B cell (primary cell): ENCODE results near the gene PNPLA3. TPM values are rescaled to one million over a fixed set of nuclear protein-coding genes. Genes with fewer than 3 reads are reported as not detected.

Source experiments
- ATAC-seq: fragments of 200-7000 bp; cut with Tn5 transposase; one replicate; pipeline ENCODE4 v1.10.0; 2021; ENCODE audit warnings: low read depth, mild to moderate bottlenecking, moderate number of reproducible peaks, moderate library complexity
- CTCF ChIA-PET: fragments of 350-600 bp; sonication (Branson Sonifier 250); formaldehyde crosslinking; loops from one replicate; lab custom pipeline; 2021; ENCODE audit warnings: antibody characterized with exemption, inconsistent platforms; lab: Charles Lee
- POLR2A ChIA-PET: fragments of 350-600 bp; sonication (Branson Sonifier 250); formaldehyde crosslinking; loops from one replicate; lab custom pipeline; 2021; ENCODE audit warnings: antibody characterized with exemption; lab: Charles Lee
- DNase-seq: peaks from one replicate; pipeline ENCODE4 v3.0.0; 2013
- H2AFZ ChIP-seq: 2 replicates; pipeline ENCODE4 v1.6.1; 2012; ENCODE audit warnings: mild to moderate bottlenecking, low read depth, low read length; ENCODE audit not compliant: insufficient read depth, poor library complexity, severe bottlenecking
- H3K27ac ChIP-seq, 2 donors: 1 replicate in 1 of 2; 2 replicates in 1 of 2; pipeline ENCODE4 v1.5.1; 2012 to 2013; ENCODE audit warnings: low read length in 2 of 2, mild to moderate bottlenecking in 2 of 2, moderate library complexity in 1 of 2
- H3K27me3 ChIP-seq, 4 experiments: fragments of 200-600 bp in 1 of 4; sonication (generic) in 1 of 4; replicated peaks in 1 of 4; 1 replicate in 2 of 4; 2 replicates in 2 of 4; pipeline versions ENCODE4 v1.6.1 to v1.7.0; 2013 to 2016; ENCODE audit warnings: low read length in 3 of 4, mild to moderate bottlenecking in 2 of 4, mixed read lengths in 1 of 4, moderate library complexity in 1 of 4; ENCODE audit not compliant: insufficient read depth in 4 of 4, control insufficient read depth in 3 of 4; ENCODE audit errors: control extremely low read depth in 1 of 4
- H3K36me3 ChIP-seq, 2 experiments: replicated peaks in 1 of 2; 1 replicate in 1 of 2; 2 replicates in 1 of 2; pipeline versions ENCODE4 v1.6.1 to v1.7.1; 2013; ENCODE audit warnings: low read length in 1 of 2; ENCODE audit not compliant: insufficient read depth in 2 of 2, control insufficient read depth in 1 of 2; ENCODE audit errors: control extremely low read depth in 1 of 2, extremely low read depth in 1 of 2
- H3K4me1 ChIP-seq, 2 donors: fragments of 200-600 bp in 1 of 2; sonication (generic) in 1 of 2; 1 replicate in 1 of 2; 2 replicates in 1 of 2; pipeline versions ENCODE4 v1.5.1 to v1.6.1; 2013 to 2017; ENCODE audit warnings: low read length in 2 of 2; ENCODE audit not compliant: control insufficient read depth in 2 of 2, insufficient read depth in 2 of 2
- H3K4me2 ChIP-seq: replicated peaks from 2 replicates; pipeline ENCODE3; 2012; ENCODE audit warnings: mild to moderate bottlenecking, low read depth, low read length; ENCODE audit not compliant: poor library complexity, severe bottlenecking
- H3K4me3 ChIP-seq, 5 experiments: fragments of 200-600 bp in 1 of 5; sonication (generic) in 1 of 5; 1 replicate in 3 of 5; 2 replicates in 2 of 5; pipeline versions ENCODE4 v1.5.1 to v1.7.0; 2011 to 2016; ENCODE audit warnings: low read length in 4 of 5, mild to moderate bottlenecking in 4 of 5, low read depth in 2 of 5, control low read depth in 1 of 5, moderate library complexity in 1 of 5; ENCODE audit not compliant: insufficient read depth in 1 of 5; ENCODE audit errors: control extremely low read depth in 1 of 5, extremely low read depth in 1 of 5
- H3K79me2 ChIP-seq: fragments of 200-600 bp; sonication (generic); one replicate; pipeline ENCODE4 v1.6.0; 2016; ENCODE audit warnings: low read length; ENCODE audit not compliant: control insufficient read depth, insufficient read depth
- H3K9ac ChIP-seq: fragments of 200-600 bp; sonication (generic); 2 replicates; pipeline ENCODE4 v1.6.1; 2017; ENCODE audit warnings: mild to moderate bottlenecking, low read length, moderate library complexity
- H3K9me3 ChIP-seq, 3 donors: one replicate each; pipeline versions ENCODE4 v1.6.1 to v1.7.1; 2013; ENCODE audit warnings: low read length in 2 of 3; ENCODE audit not compliant: control insufficient read depth in 2 of 3, insufficient read depth in 1 of 3; ENCODE audit errors: control extremely low read depth in 1 of 3
- H4K20me1 ChIP-seq: 2 replicates; pipeline ENCODE4 v1.6.0; 2012; ENCODE audit warnings: mild to moderate bottlenecking, low read length; ENCODE audit not compliant: insufficient read depth, control insufficient read depth, poor library complexity, severe bottlenecking
- H3K27ac Mint-ChIP-seq: one replicate; pipeline ENCODE4 v1.8.0; 2021; ENCODE audit warnings: mixed read lengths
- H3K27me3 Mint-ChIP-seq: one replicate; pipeline ENCODE4 v1.8.0; 2021; ENCODE audit warnings: mixed read lengths
- H3K4me1 Mint-ChIP-seq: one replicate; pipeline ENCODE4 v1.8.0; 2021; ENCODE audit warnings: mixed read lengths
- H3K4me3 Mint-ChIP-seq: one replicate; pipeline ENCODE4 v1.8.0; 2021; ENCODE audit warnings: mixed read lengths
- H3K9me3 Mint-ChIP-seq: one replicate; pipeline ENCODE4 v1.8.0; 2022; ENCODE audit warnings: mixed read lengths; ENCODE audit not compliant: insufficient read depth
- CTCF ChIP-seq: fragments of 200-600 bp; IDR thresholded peaks from one replicate; pipeline ENCODE4 v1.8.0; 2022; ENCODE audit warnings: antibody characterized with exemption, mild to moderate bottlenecking
- EZH2 ChIP-seq: IDR thresholded peaks from 2 replicates; pipeline ENCODE4 v1.6.1; 2012; ENCODE audit warnings: borderline replicate concordance, low read depth, mild to moderate bottlenecking, moderate library complexity, low read length; ENCODE audit not compliant: insufficient read depth, poor library complexity, severe bottlenecking
- WGBS: methylation state at CpG from one replicate; pipeline ENCODE4 v1.1.5; 2013; ENCODE audit warnings: missing lambda C conversion rate; ENCODE audit not compliant: insufficient coverage; 5-methylcytosine and 5-hydroxymethylcytosine counted together
- intact Hi-C: fragments of 100-400 bp; cut with micrococcal nuclease; formaldehyde crosslinking; loops from one replicate; pipeline ENCODE4 v1.10.0; 2022
- polyA plus RNA-seq: library from polyadenylated mRNA; depleted of rRNA; stranded (reverse); fragments of >200 nt; gene quantifications from 2 replicates; pipeline ENCODE4 v1.2.3, GENCODE V29; 2012
- total RNA-seq, 2 donors: library from RNA; stranded (reverse); fragments of 120-200 nt in 1 of 2; gene quantifications; 1 replicate in 1 of 2; 2 replicates in 1 of 2; pipeline versions ENCODE4 v1.2.3 to v1.2.4, GENCODE V29; 2013 to 2022

The PNPLA3 gene
- total and polyA plus RNA-seq, 2 donors (not counting 1 experiment from before 2014, with no cell fraction given): 0.15 TPM; not detected in 1

- H3K4me1 Mint-ChIP-seq: peaks cover 4% of the 10 kb centered on the region
- intact Hi-C loops: no loop called here
- no peak overlapping the region for H3K27ac Mint-ChIP-seq
- Histone ChIP-seq H4K20me1 (no peaks in the 10 kb centered on the region), H2AFZ (no peak overlapping the region), H3K4me3 (no peak overlapping the region), H3K9me3 (peaks cover 0 to 3% (median 0%) of the 10 kb centered on the region in 3 donors), H3K27ac (no peak overlapping the region), H3K4me1 (peaks cover 0 to 5% of the 10 kb centered on the region in 2 donors), H3K9ac (no peak overlapping the region), H3K4me2 (peak overlapping the region; percentile 15), H3K36me3 (no peaks in the 10 kb centered on the region), H3K27me3 (peaks cover 0 to 15% (median under 1%) of the 10 kb centered on the region in 4 experiments), H3K79me2 (no peaks in the 10 kb centered on the region)
- H3K27me3 Mint-ChIP-seq: peaks cover 27% of the 10 kb centered on the region
- CTCF ChIA-PET: no interaction called here
- POLR2A ChIA-PET: no interaction called here
- DNase-seq: peak; percentile 42
- no peak for TF ChIP-seq EZH2
- TF ChIP-seq CTCF: peak; percentile 60
- H3K4me3 Mint-ChIP-seq: no peak overlapping the region
- no peak for ATAC-seq
- no peaks in the 10 kb centered on the region for H3K9me3 Mint-ChIP-seq
- 22% methylated on average over 17 of the region's 18 CpGs for WGBS
Measured at GRCh38 chr22:43884600-43885318, 38.8 kb upstream of the PNPLA3 start.

- H4K20me1 ChIP-seq: no peaks in the 10 kb centered on the region
- H3K9me3 Mint-ChIP-seq: no peaks in the 10 kb centered on the region
- H3K4me1 ChIP-seq: peaks cover 0 to 5% of the 10 kb centered on the region in 2 donors
- no peak overlapping the region for H2AFZ ChIP-seq
- H3K4me3 ChIP-seq: no peak overlapping the region
- H3K4me3 Mint-ChIP-seq: no peak overlapping the region
- ChIA-PET CTCF (no interaction called here), POLR2A (no interaction called here)
- H3K9ac ChIP-seq: no peak overlapping the region
- H3K79me2 ChIP-seq: no peaks in the 10 kb centered on the region
- no peaks in the 10 kb centered on the region for H3K36me3 ChIP-seq
- H3K27ac ChIP-seq: no peak overlapping the region
- peaks cover 0 to 21% (median 2%) of the 10 kb centered on the region in 4 experiments for H3K27me3 ChIP-seq
- no peak overlapping the region for H3K27ac Mint-ChIP-seq
- DNase-seq: no peak
- peaks cover 0 to 3% (median 0%) of the 10 kb centered on the region in 3 donors for H3K9me3 ChIP-seq
- TF ChIP-seq CTCF: no peak
- TF ChIP-seq EZH2: no peak
- no peak for ATAC-seq
- intact Hi-C loops: no loop called here
- H3K4me2 ChIP-seq: no peak overlapping the region
- peaks cover 4% of the 10 kb centered on the region for H3K4me1 Mint-ChIP-seq
- WGBS: 72% methylated on average over 7 of the region's 7 CpGs
- H3K27me3 Mint-ChIP-seq: peaks cover 30% of the 10 kb centered on the region
Measured at GRCh38 chr22:43885319-43885671, 38.3 kb upstream of the PNPLA3 start.
